GM20000 (cell line): ENCODE results near the gene SLC37A4.
A peak's percentile ranks its signal among the peaks of the same experiment; 100 is the strongest.
"Not testable (repeated sequence)": the region's sequence is repeated elsewhere in the genome, so short reads cannot be mapped to it uniquely, and the experiment has no call there.

Experiments
- DNase-seq: peaks from one replicate; pipeline ENCODE4 v3.0.0; 2012; ENCODE audit warnings: low spot score
- CTCF ChIP-seq: IDR thresholded peaks from 2 replicates; pipeline ENCODE4 v1.5.1; 2012; ENCODE audit warnings: mild to moderate bottlenecking, control low read depth; ENCODE audit errors: extremely low read depth, missing control alignments

SLC37A4 gene

GRCh38 chr11:119024430-119025098, 6.1 kb downstream of the SLC37A4 start:
- TF ChIP-seq CTCF: no peak
- DNase-seq: no peak

DNA sequence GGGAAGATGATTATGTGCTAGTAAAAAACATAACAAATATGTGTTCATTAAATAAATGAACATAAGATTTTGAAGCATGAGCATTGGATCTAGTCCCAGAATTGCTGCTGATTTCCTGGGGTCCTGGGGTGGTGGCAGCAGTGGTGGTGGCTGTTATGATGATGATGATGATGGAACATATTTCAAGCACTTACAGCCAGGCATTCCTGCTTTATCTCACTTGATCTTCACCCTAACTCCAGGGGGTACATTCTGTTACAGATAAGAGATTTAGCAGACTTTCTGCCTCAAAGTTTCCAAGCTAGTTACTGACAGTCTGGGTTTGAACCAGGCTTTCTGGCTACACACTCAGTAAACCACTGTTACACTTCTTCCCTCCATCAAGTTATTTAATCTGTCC, 6.9 kb downstream of the SLC37A4 start:
- no peak for DNase-seq
- TF ChIP-seq CTCF: no peak

GRCh38 chr11:119021631-119022030, 9.0 kb downstream of the SLC37A4 start:
- DNase-seq: no peak
- no peak for TF ChIP-seq CTCF

- TF ChIP-seq CTCF: no peak
These were observed 10.7 kb downstream of the SLC37A4 start for GRCh38 chr11:119019996-119020395.

DNA sequence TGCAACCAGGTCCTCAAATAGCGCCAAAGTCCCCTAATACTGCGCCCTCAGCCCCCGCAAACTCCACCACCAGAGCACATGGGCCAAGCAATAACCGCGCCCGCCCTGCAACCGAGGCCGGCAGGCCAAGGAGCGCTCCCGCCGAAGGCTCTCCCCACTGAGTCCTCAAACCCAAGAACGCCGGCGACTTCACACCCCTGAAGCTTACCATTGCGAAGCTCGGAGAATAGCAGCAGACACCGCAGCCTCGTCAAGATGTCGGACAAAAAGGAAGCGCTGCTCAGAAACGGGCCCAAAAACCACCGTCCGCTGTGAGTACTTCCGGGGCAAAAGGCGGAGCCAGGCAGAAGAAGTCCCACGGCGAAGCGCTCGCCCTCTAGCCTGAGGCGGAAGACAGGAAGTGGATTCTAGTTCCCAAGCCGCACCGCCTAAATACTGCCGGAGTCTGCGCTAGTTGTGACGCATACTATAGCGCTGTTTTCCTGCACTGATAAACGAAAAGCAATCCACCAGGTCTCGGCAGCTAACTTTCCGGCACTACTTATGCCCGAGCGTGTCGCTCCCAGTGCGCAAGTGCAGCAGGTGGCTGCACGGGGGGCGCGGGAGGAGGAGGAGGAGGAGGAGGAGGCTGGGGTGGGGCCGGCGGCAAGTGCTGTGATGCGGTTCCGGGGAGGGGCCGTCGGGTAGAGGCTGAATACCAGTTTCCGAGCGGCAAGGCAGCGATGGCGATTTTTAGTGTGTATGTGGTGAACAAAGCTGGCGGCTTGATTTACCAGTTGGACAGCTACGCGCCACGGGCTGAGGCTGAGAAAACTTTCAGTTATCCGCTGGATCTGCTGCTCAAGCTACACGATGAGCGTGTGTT, 12.4 kb downstream of the SLC37A4 start, which contains the start of the genes RPS25 and TRAPPC4:
Gene RPS25 (minus strand): TSS at position 270 of the 865 bp plus-strand sequence. CDS start 59 bp downstream, at position 211.
Gene TRAPPC4 (plus strand): TSS at position 693 of the 865 bp plus-strand sequence. CDS start 30 bp downstream, at position 723.
- TF ChIP-seq CTCF: no peak
- DNase-seq: peak; percentile 91

More at GRCh38 chr11:119019996-119020395, 10.7 kb downstream of the SLC37A4 start:
- no peak for DNase-seq

DNA sequence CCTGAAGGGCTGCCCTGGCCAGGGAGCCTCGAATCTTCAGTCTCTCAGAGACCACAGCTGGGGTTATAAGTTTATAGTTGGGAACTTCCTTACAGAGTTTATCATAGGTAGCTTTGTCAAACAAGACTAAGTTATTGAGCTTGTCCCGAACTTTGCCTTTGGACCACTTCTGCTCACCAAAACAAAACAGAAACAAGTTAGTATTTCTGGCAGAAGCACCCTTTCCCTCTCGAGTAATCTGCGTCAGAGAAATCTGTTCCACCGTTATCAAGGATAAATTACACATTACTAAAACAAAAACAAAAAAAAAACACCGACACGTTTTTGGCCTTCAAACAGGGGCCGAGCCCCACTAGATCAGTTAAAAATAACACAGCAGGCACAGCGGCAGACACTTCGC, 13.3 kb downstream of the SLC37A4 start:
- DNase-seq: not testable (repeated sequence)

- no peak for TF ChIP-seq CTCF
- no peak for DNase-seq
These were observed 14.3 kb downstream of the SLC37A4 start for GRCh38 chr11:119016216-119017009.
